Neural crest cell (in vitro differentiated cells): ENCODE data around the gene TREML4. TPM values are rescaled to one million over a fixed set of nuclear protein-coding genes. Genes with fewer than 3 reads are reported as not detected.
"Not testable (repeated sequence)": the region's sequence is repeated elsewhere in the genome, so short reads cannot be mapped to it uniquely, and the experiment has no call there.

Experiments used
- DNase-seq: peaks from one replicate; pipeline ENCODE4 v3.0.0; 2021; ENCODE audit warnings: low read depth, mixed read lengths, low spot score
- H3K27ac Mint-ChIP-seq: one replicate; pipeline ENCODE4 v1.8.0; 2021; ENCODE audit warnings: mild to moderate bottlenecking, mixed read lengths; ENCODE audit not compliant: unreplicated experiment
- H3K27me3 Mint-ChIP-seq: 2 replicates; pipeline ENCODE4 v1.8.0; 2021; ENCODE audit warnings: low read depth, mild to moderate bottlenecking, mixed read lengths
- H3K36me3 Mint-ChIP-seq: 2 replicates; pipeline ENCODE4 v1.8.0; 2021; ENCODE audit warnings: low read depth, mild to moderate bottlenecking, mixed read lengths
- H3K4me1 Mint-ChIP-seq: 2 replicates; pipeline ENCODE4 v1.8.0; 2021; ENCODE audit warnings: mixed read lengths
- H3K4me3 Mint-ChIP-seq: one replicate; pipeline ENCODE4 v1.8.0; 2021; ENCODE audit warnings: mild to moderate bottlenecking, mixed read lengths
- H3K9me3 Mint-ChIP-seq: 2 replicates; pipeline ENCODE4 v1.8.0; 2021; ENCODE audit warnings: mixed read lengths
- CTCF ChIP-seq: fragments of 200-600 bp; sonication (generic); conservative IDR thresholded peaks from 2 replicates; pipeline ENCODE4 v1.5.0; 2021; ENCODE audit warnings: antibody characterized with exemption, mild to moderate bottlenecking
- total RNA-seq: library from RNA; stranded (reverse); gene quantifications from 2 replicates; pipeline ENCODE4 v1.2.1, GENCODE V29; 2021

TREML4 gene
- total RNA-seq, 1 donor from 2014 or later, result not detected

DNA sequence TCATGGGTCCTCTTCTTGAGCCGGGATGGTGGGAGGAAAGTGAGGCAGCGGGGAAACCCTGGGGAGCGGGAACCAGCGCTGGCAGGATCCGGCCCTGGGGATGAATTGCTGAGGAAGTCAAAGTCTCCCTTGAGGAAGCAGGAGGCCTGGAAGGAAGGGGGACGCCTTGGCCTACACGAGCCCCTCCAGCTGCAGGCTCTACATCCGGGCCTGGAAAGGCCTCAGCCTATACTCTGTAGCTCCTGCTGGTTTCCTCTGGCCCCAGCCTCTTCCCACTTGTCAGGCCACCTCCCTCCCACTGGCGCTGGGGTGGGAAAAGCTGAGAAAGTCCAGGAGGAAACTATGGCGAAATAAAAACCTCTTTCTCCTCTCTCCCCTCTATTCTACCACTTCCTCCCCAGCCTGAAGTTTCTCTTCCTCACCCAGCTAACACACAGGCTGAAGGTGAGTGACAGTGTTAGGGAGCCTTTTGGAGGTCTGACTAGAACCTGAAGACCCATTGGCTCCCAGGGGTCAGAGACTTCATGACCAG lies 42.1 kb upstream of the TREML4 start:
- H3K27me3 Mint-ChIP-seq, result no peaks in the 10 kb centered on the region
- H3K9me3 Mint-ChIP-seq, result peaks cover 4% of the 10 kb centered on the region
- DNase-seq, result no peak
- no peaks in the 10 kb centered on the region for H3K4me1 Mint-ChIP-seq
- no peak for TF ChIP-seq CTCF
- no peaks in the 10 kb centered on the region for H3K36me3 Mint-ChIP-seq
- H3K4me3 Mint-ChIP-seq, result no peak overlapping the region
- no peak overlapping the region for H3K27ac Mint-ChIP-seq

DNA sequence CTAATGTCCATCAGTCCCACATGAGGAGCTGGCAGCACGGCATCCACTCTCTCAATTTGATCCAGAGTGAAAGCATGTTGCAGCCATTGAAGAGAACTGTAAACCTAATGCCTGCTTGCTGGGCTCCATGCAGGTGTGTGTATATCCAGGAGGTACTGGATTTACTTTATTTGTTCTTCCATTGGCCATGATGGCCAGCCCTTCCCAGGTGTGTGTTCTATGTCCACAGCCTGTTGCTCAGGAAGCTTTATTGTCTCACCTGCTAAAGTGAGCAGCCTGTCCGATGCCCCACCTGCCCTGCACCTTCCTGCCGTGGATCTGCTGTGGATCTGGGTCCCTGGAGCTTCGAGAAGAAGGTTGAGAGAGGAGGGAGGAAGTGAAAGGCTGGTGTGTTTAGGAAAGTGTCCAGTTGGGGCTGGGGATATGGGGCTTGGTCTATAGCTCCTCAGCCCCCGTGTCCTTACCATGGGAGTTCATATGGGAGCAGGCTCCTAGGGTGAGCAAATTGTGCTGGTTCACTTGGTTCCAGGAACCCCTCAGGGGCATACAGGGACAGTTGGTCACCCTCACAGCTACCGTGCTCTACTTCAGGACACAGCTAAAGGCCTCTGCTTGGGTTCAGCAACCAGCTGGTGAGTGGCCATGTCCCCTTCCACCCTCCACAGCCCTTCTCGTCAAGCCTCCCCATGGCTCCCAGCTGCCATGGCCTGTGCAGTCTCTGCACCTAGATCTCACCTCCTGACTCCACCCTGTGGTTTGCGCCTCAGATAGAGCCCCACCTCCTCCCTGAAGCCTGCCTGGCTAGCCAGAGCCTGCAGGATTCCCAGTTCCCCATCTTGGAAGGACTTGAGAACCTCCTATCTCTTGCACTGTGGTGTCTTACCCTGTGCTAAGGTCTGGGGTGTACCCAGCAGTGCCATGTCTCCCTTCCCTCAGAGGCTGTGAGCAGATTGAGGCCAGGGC lies 39.9 kb upstream of the TREML4 start:
- Mint-ChIP-seq H3K9me3 (peaks cover 4% of the 10 kb centered on the region), H3K27me3 (peaks cover 3% of the 10 kb centered on the region), H3K4me1 (no peaks in the 10 kb centered on the region), H3K27ac (no peak overlapping the region), H3K36me3 (no peaks in the 10 kb centered on the region), H3K4me3 (no peak overlapping the region)
- no peak for TF ChIP-seq CTCF
- no peak for DNase-seq

DNA sequence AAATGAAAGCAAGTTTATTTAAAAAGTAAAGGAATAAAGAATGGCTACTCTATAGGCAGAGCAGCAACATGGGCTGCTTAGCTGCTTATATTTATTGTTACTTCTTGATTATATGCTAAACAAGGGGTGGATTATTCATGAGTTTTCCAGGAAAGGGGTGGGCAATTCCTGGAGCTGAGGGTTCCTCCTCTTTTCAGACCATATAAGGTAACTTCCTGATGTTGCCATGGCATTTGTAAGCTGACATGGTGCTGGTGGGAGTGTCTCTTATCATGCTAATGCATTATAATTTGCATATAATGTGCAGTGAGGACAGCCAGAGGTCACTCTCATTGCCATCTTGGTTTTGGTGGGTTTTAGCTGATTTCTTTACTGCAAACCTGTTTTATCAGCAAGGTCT lies 39.1 kb upstream of the TREML4 start:
- H3K27ac Mint-ChIP-seq, H3K9me3 Mint-ChIP-seq, DNase-seq, H3K4me1 Mint-ChIP-seq, H3K27me3 Mint-ChIP-seq, H3K4me3 Mint-ChIP-seq, H3K36me3 Mint-ChIP-seq: not testable (repeated sequence)

DNA sequence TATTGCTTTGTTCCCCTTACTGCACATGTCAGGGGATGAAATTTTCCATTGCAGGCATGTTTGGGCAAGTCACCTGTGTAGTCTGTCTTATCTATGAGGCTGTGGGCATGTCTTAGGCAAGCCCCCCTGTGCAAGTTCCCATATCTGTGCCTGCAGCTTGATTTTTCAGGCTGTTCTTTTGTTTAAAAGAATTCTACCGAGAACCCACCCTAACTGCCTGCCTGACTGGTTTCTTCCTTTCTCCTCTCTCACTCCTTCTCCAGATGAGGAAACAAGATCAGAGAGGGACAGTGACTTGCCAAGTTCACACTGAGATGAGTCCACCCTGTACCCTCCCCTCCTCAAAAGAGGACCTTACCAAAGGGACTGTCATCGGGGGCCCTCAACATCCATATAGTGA lies 38.2 kb upstream of the TREML4 start:
- Mint-ChIP-seq H3K36me3 (no peaks in the 10 kb centered on the region), H3K27me3 (peaks cover 13% of the 10 kb centered on the region), H3K4me1 (no peaks in the 10 kb centered on the region), H3K4me3 (no peak overlapping the region), H3K9me3 (peaks cover 4% of the 10 kb centered on the region), H3K27ac (no peak overlapping the region)
- DNase-seq, result no peak
- TF ChIP-seq CTCF, result no peak

- Mint-ChIP-seq H3K4me1 (no peaks in the 10 kb centered on the region), H3K4me3 (no peak overlapping the region), H3K36me3 (no peaks in the 10 kb centered on the region), H3K9me3 (peaks cover 4% of the 10 kb centered on the region), H3K27me3 (peaks cover 20% of the 10 kb centered on the region), H3K27ac (no peak overlapping the region)
- DNase-seq, result no peak
- no peak for TF ChIP-seq CTCF
Observed at GRCh38 chr6:41190791-41191190, 37.4 kb upstream of the TREML4 start.

DNA sequence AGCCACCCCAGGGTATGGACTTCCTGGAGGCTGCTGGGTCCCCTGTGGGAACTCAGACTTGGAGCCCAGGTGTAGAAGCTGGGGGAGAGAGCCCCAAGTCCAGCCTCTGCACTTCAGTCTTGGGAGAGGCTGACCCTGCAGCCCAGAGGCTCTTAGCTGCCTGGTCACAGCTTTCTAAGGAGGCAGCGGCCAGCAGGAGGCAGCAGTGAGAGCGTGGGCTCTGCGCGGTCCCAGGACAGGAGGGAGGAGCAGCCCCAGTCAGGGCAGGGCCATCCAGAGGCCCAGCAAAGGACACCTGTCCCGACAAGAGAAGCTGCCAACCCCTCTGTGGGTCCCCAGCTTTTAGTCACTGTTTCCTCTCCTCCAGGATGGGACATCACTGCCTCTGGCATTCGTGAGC lies 36.6 kb upstream of the TREML4 start:
- peak; percentile 17 for DNase-seq
- no peaks in the 10 kb centered on the region for H3K36me3 Mint-ChIP-seq
- H3K27me3 Mint-ChIP-seq, result peaks cover 26% of the 10 kb centered on the region
- no peaks in the 10 kb centered on the region for H3K4me1 Mint-ChIP-seq
- peaks cover 4% of the 10 kb centered on the region for H3K9me3 Mint-ChIP-seq
- H3K4me3 Mint-ChIP-seq, result no peak overlapping the region
- peak; percentile 49 for TF ChIP-seq CTCF
- no peak overlapping the region for H3K27ac Mint-ChIP-seq
